GM19240 (cell line): ENCODE data around the gene SLC38A3.

Source experiments
- DNase-seq: peaks from one replicate; pipeline ENCODE4 v3.0.0; 2011; ENCODE audit warnings: low spot score; ENCODE audit not compliant: insufficient read length

SLC38A3 gene

GRCh38 chr3:50169232-50169832 is 35.7 kb upstream of the SLC38A3 start:
- no peak for DNase-seq

- no peak for DNase-seq
These were observed 35.2 kb upstream of the SLC38A3 start for GRCh38 chr3:50169858-50170257.

- no peak for DNase-seq
These were observed 34.4 kb upstream of the SLC38A3 start for GRCh38 chr3:50170689-50171088.

GRCh38 chr3:50171540-50172301 is 33.4 kb upstream of the SLC38A3 start:
- no peak for DNase-seq

GRCh38 chr3:50172626-50173220 is 32.3 kb upstream of the SLC38A3 start:
- DNase-seq: no peak

- DNase-seq: no peak
These were observed 31.2 kb upstream of the SLC38A3 start for GRCh38 chr3:50173685-50174516.

- no peak for DNase-seq
These were observed 30.6 kb upstream of the SLC38A3 start for GRCh38 chr3:50174517-50174895.

- no peak for DNase-seq
These were observed 30.0 kb upstream of the SLC38A3 start for GRCh38 chr3:50174947-50175524.

GRCh38 chr3:50177346-50177745 is 27.7 kb upstream of the SLC38A3 start:
- no peak for DNase-seq

GRCh38 chr3:50179710-50180109 is 25.4 kb upstream of the SLC38A3 start:
- no peak for DNase-seq

- no peak for DNase-seq
These were observed 23.1 kb upstream of the SLC38A3 start for GRCh38 chr3:50181985-50182384.

GRCh38 chr3:50182533-50183099 is 22.5 kb upstream of the SLC38A3 start:
- DNase-seq: no peak

GRCh38 chr3:50183755-50184154 is 21.3 kb upstream of the SLC38A3 start:
- DNase-seq: no peak

- no peak for DNase-seq
These were observed 20.7 kb upstream of the SLC38A3 start for GRCh38 chr3:50184242-50184978.

GRCh38 chr3:50185230-50185629 is 19.8 kb upstream of the SLC38A3 start:
- no peak for DNase-seq

- no peak for DNase-seq
These were observed 19.0 kb upstream of the SLC38A3 start for GRCh38 chr3:50186096-50186495.

GRCh38 chr3:50187750-50188149 is 17.3 kb upstream of the SLC38A3 start:
- DNase-seq: no peak

- DNase-seq: peak; percentile 60
These were observed 15.8 kb upstream of the SLC38A3 start for GRCh38 chr3:50189274-50189673.

GRCh38 chr3:50189989-50190388 is 15.1 kb upstream of the SLC38A3 start:
- DNase-seq: no peak

GRCh38 chr3:50190936-50191660 is 14.0 kb upstream of the SLC38A3 start, which contains the start of gene GNAT1:
GNAT1 (plus strand) TSS chr3:50191610; CDS start chr3:50191726, 116 bp downstream.
- DNase-seq: no peak
